Dendritic cell treated with granulocyte-macrophage colony-stimulating factor and Interleukin-4, amounts not matched to agents 40 ng/mL and 50 ng/mL, for 4 days (primary cell): ENCODE results near the gene STK39.

ENCODE experiments used
- H3K27ac Mint-ChIP-seq: one replicate; pipeline ENCODE4 v1.8.0; 2022; ENCODE audit warnings: mild to moderate bottlenecking, mixed read lengths
- H3K27me3 Mint-ChIP-seq: one replicate; pipeline ENCODE4 v1.8.0; 2022; ENCODE audit warnings: mild to moderate bottlenecking, mixed read lengths
- H3K36me3 Mint-ChIP-seq: one replicate; pipeline ENCODE4 v1.8.0; 2022; ENCODE audit warnings: low read depth, mixed read lengths
- H3K4me1 Mint-ChIP-seq: one replicate; pipeline ENCODE4 v1.8.0; 2022; ENCODE audit warnings: low read depth, mixed read lengths
- H3K4me3 Mint-ChIP-seq: one replicate; pipeline ENCODE4 v1.8.0; 2022; ENCODE audit warnings: mild to moderate bottlenecking, moderate library complexity, mixed read lengths
- H3K9me3 Mint-ChIP-seq: one replicate; pipeline ENCODE4 v1.8.0; 2022; ENCODE audit warnings: mixed read lengths
- intact Hi-C: fragments of 100-400 bp; cut with micrococcal nuclease; formaldehyde crosslinking; loops from one replicate; pipeline ENCODE4 v1.15.0; 2022

The STK39 gene

GRCh38 chr2:168254158-168254935, 7.0 kb upstream of the STK39 start:
- Mint-ChIP-seq H3K36me3 (no peaks in the 10 kb centered on the region), H3K4me3 (no peak overlapping the region), H3K27ac (no peak overlapping the region), H3K4me1 (no peaks in the 10 kb centered on the region), H3K9me3 (peaks cover 13% of the 10 kb centered on the region), H3K27me3 (no peaks in the 10 kb centered on the region)
- intact Hi-C loops: no loop called here

GRCh38 chr2:168253379-168253778, 6.0 kb upstream of the STK39 start:
- H3K27ac Mint-ChIP-seq: no peak overlapping the region
- no peak overlapping the region for H3K4me3 Mint-ChIP-seq
- no peaks in the 10 kb centered on the region for H3K4me1 Mint-ChIP-seq
- no peaks in the 10 kb centered on the region for H3K36me3 Mint-ChIP-seq
- peaks cover 3% of the 10 kb centered on the region for H3K9me3 Mint-ChIP-seq
- intact Hi-C loops: no loop called here
- peaks cover under 1% of the 10 kb centered on the region for H3K27me3 Mint-ChIP-seq

GRCh38 chr2:168252976-168253375, 5.6 kb upstream of the STK39 start:
- Mint-ChIP-seq H3K27me3 (peaks cover 4% of the 10 kb centered on the region), H3K4me3 (no peak overlapping the region), H3K4me1 (peaks cover 3% of the 10 kb centered on the region), H3K36me3 (no peaks in the 10 kb centered on the region), H3K27ac (no peak overlapping the region), H3K9me3 (no peaks in the 10 kb centered on the region)
- intact Hi-C loops: no loop called here

GRCh38 chr2:168246483-168247340, 683 bp downstream of the STK39 start:
- Mint-ChIP-seq H3K27ac (no peak overlapping the region), H3K4me3 (peak overlapping the region; percentile 76), H3K27me3 (peaks cover 8% of the 10 kb centered on the region), H3K9me3 (no peaks in the 10 kb centered on the region), H3K4me1 (peaks cover 20% of the 10 kb centered on the region), H3K36me3 (no peaks in the 10 kb centered on the region)
- intact Hi-C loops: loop anchor here (1.0 to 10.0 kb wide), 4 partner anchors 79 to 668 kb away; partner anchors contain the start of gene CERS6

GRCh38 chr2:168246072-168246482, 1.3 kb downstream of the STK39 start:
- intact Hi-C loops: loop anchor here (5.0 to 10.0 kb wide), 3 partner anchors 79 to 669 kb away; partner anchors contain the start of gene CERS6
- H3K4me1 Mint-ChIP-seq: peaks cover 20% of the 10 kb centered on the region
- peaks cover 8% of the 10 kb centered on the region for H3K27me3 Mint-ChIP-seq
- no peak overlapping the region for H3K27ac Mint-ChIP-seq
- H3K36me3 Mint-ChIP-seq: no peaks in the 10 kb centered on the region
- H3K4me3 Mint-ChIP-seq: peak overlapping the region; percentile 76
- no peaks in the 10 kb centered on the region for H3K9me3 Mint-ChIP-seq

- no peaks in the 10 kb centered on the region for H3K36me3 Mint-ChIP-seq
- peaks cover 20% of the 10 kb centered on the region for H3K4me1 Mint-ChIP-seq
- intact Hi-C loops: loop anchor here (5.0 to 10.0 kb wide), 3 partner anchors 78 to 670 kb away; partner anchors contain the start of gene CERS6
- H3K27ac Mint-ChIP-seq: no peak overlapping the region
- no peak overlapping the region for H3K4me3 Mint-ChIP-seq
- H3K27me3 Mint-ChIP-seq: peaks cover 8% of the 10 kb centered on the region
- no peaks in the 10 kb centered on the region for H3K9me3 Mint-ChIP-seq
Observed at GRCh38 chr2:168245074-168245825, 2.1 kb downstream of the STK39 start.

GRCh38 chr2:168244318-168244717, 3.1 kb downstream of the STK39 start:
- H3K9me3 Mint-ChIP-seq: no peaks in the 10 kb centered on the region

GRCh38 chr2:168243061-168243460, 4.3 kb downstream of the STK39 start:
- peaks cover 18% of the 10 kb centered on the region for H3K4me1 Mint-ChIP-seq
- peaks cover 5% of the 10 kb centered on the region for H3K27me3 Mint-ChIP-seq
- H3K27ac Mint-ChIP-seq: no peak overlapping the region
- no peaks in the 10 kb centered on the region for H3K36me3 Mint-ChIP-seq
- intact Hi-C loops: loop anchor here (10.0 kb wide), 1 partner anchor 672 kb away; no protein-coding TSS in a partner anchor
- no peak overlapping the region for H3K4me3 Mint-ChIP-seq
- no peaks in the 10 kb centered on the region for H3K9me3 Mint-ChIP-seq

More at GRCh38 chr2:168244318-168244717, 3.1 kb downstream of the STK39 start:
- Mint-ChIP-seq H3K4me3 (no peak overlapping the region), H3K36me3 (no peaks in the 10 kb centered on the region), H3K27me3 (peaks cover 8% of the 10 kb centered on the region), H3K27ac (no peak overlapping the region), H3K4me1 (peaks cover 20% of the 10 kb centered on the region)
- intact Hi-C loops: loop anchor here (10.0 kb wide), 1 partner anchor 670 kb away; no protein-coding TSS in a partner anchor

- Mint-ChIP-seq H3K36me3 (no peaks in the 10 kb centered on the region), H3K27me3 (no peaks in the 10 kb centered on the region), H3K4me3 (no peak overlapping the region), H3K4me1 (peaks cover 18% of the 10 kb centered on the region), H3K9me3 (no peaks in the 10 kb centered on the region), H3K27ac (no peak overlapping the region)
- intact Hi-C loops: loop anchor here (10.0 kb wide), 1 partner anchor 673 kb away; no protein-coding TSS in a partner anchor
Observed at GRCh38 chr2:168241746-168242145, 5.6 kb downstream of the STK39 start.

GRCh38 chr2:168241208-168241607, 6.2 kb downstream of the STK39 start:
- Mint-ChIP-seq H3K9me3 (no peaks in the 10 kb centered on the region), H3K4me3 (no peak overlapping the region), H3K4me1 (peaks cover 17% of the 10 kb centered on the region), H3K27ac (no peak overlapping the region), H3K36me3 (no peaks in the 10 kb centered on the region), H3K27me3 (no peaks in the 10 kb centered on the region)
- intact Hi-C loops: loop anchor here (10.0 kb wide), 1 partner anchor 674 kb away; no protein-coding TSS in a partner anchor

- H3K36me3 Mint-ChIP-seq: no peaks in the 10 kb centered on the region
- H3K27me3 Mint-ChIP-seq: no peaks in the 10 kb centered on the region
- no peak overlapping the region for H3K4me3 Mint-ChIP-seq
- intact Hi-C loops: no loop called here
- no peak overlapping the region for H3K27ac Mint-ChIP-seq
- no peaks in the 10 kb centered on the region for H3K9me3 Mint-ChIP-seq
- peaks cover 6% of the 10 kb centered on the region for H3K4me1 Mint-ChIP-seq
Observed at GRCh38 chr2:168239281-168239680, 8.1 kb downstream of the STK39 start.

- Mint-ChIP-seq H3K27ac (no peak overlapping the region), H3K27me3 (no peaks in the 10 kb centered on the region), H3K4me1 (peaks cover 6% of the 10 kb centered on the region), H3K36me3 (no peaks in the 10 kb centered on the region), H3K4me3 (no peak overlapping the region), H3K9me3 (no peaks in the 10 kb centered on the region)
- intact Hi-C loops: no loop called here
Observed at GRCh38 chr2:168237741-168238140, 9.7 kb downstream of the STK39 start.

- intact Hi-C loops: no loop called here
- no peak overlapping the region for H3K4me3 Mint-ChIP-seq
- H3K27me3 Mint-ChIP-seq: no peaks in the 10 kb centered on the region
- H3K27ac Mint-ChIP-seq: no peak overlapping the region
- H3K4me1 Mint-ChIP-seq: peaks cover 6% of the 10 kb centered on the region
- no peaks in the 10 kb centered on the region for H3K9me3 Mint-ChIP-seq
- peaks cover 7% of the 10 kb centered on the region for H3K36me3 Mint-ChIP-seq
Observed at GRCh38 chr2:168234407-168235085, 12.8 kb downstream of the STK39 start.
